ENCODE data around the gene LRIT3.

DNA sequence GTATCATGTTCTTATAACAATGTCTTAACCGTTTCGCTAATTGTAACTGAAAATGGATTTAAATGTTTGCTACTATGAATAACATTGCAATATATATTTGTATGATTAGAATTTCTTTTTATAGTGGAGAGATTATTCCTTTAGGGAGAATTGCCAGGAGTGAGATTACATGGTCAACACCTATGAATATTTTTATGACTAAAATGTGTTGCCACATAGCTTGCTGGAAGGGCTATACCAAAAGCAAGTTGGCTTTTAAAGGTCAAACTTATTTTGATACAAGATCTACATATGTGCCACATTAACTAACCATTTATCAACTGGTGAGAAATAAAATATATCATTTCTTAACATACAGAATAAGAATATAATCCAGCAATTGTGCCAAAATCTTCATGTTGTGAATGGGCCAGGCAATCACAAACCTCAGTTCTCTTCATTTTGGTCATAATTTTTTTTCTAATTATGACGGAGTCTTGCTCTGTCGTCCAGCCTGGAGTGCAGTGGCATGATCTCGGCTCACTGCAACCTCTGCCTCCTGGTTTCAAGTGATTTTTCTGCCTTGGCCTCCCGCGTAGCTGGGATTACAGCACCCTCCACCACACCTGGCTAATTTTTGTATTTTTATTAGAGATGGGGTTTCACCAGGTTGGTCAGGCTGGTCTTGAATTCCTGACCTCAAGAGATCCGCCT, 54.8 kb downstream of the LRIT3 start:
- TF ChIP-seq YY1 (IDR thresholded peaks at IDR 0.05; ENCODE audit: insufficient read depth, insufficient read length) (no peak), ZNF274 (IDR thresholded peaks at IDR 0.05; ENCODE audit: low read depth, low read length) (no peak), SUZ12 (IDR thresholded peaks at IDR 0.05; ENCODE audit: extremely low read depth, insufficient read depth, insufficient read length) (no peak)
